HG03139 (cell line): ENCODE results near the gene EIPR1.

Experiments used
- ATAC-seq: cut with Tn5 transposase; IDR thresholded peaks from one replicate; pipeline ENCODE4 v1.9.1; 2021; ENCODE audit not compliant: unreplicated experiment

EIPR1 gene

GRCh38 chr2:3180082-3180908 lies 197.3 kb downstream of the EIPR1 start:
- ATAC-seq, result no peak

- ATAC-seq, result no peak
Observed at GRCh38 chr2:3179626-3180025, 198.0 kb downstream of the EIPR1 start.

- ATAC-seq, result no peak
Observed at GRCh38 chr2:3179208-3179607, 198.4 kb downstream of the EIPR1 start.

GRCh38 chr2:3178578-3179031 lies 199.0 kb downstream of the EIPR1 start:
- no peak for ATAC-seq

- no peak for ATAC-seq
Observed at GRCh38 chr2:3177891-3178577, 199.6 kb downstream of the EIPR1 start.

- ATAC-seq, result no peak
Observed at GRCh38 chr2:3176869-3177255, 200.8 kb downstream of the EIPR1 start.

GRCh38 chr2:3176071-3176868 lies 201.3 kb downstream of the EIPR1 start:
- ATAC-seq, result no peak

- no peak for ATAC-seq
Observed at GRCh38 chr2:3175568-3175955, 202.1 kb downstream of the EIPR1 start.

- no peak for ATAC-seq
Observed at GRCh38 chr2:3174626-3175567, 202.7 kb downstream of the EIPR1 start.

GRCh38 chr2:3173031-3173430 lies 204.6 kb downstream of the EIPR1 start:
- no peak for ATAC-seq

GRCh38 chr2:3172265-3172935 lies 205.2 kb downstream of the EIPR1 start:
- no peak for ATAC-seq

- no peak for ATAC-seq
Observed at GRCh38 chr2:3171564-3172264, 205.9 kb downstream of the EIPR1 start.

GRCh38 chr2:3170792-3171455 lies 206.7 kb downstream of the EIPR1 start:
- ATAC-seq, result no peak

- ATAC-seq, result no peak
Observed at GRCh38 chr2:3169106-3169870, 208.3 kb downstream of the EIPR1 start.

- no peak for ATAC-seq
Observed at GRCh38 chr2:3168230-3168891, 209.3 kb downstream of the EIPR1 start.

GRCh38 chr2:3163401-3163800 lies 214.2 kb downstream of the EIPR1 start:
- no peak for ATAC-seq

- no peak for ATAC-seq
Observed at GRCh38 chr2:3162442-3163077, 215.1 kb downstream of the EIPR1 start.
